ENCODE measurements around the gene SSB.

DNA sequence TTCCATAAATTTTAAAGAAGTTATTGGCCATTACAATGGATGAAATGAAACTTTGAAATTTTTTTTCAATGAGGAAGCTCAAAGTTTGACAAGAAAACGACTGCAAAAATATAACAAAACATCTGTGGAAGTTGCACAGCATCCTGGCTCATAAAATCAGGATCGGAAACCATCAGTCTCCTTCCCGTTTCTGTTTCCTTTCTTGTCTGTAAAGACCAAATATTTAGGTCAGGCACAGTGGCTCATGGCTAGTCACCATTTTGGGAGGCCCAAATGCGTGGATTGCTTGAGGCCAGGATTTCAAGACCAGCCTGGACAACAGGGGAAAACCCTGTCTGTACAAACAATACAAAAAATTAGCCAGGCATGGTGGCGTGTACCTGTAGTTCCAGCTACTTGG, 27.6 kb upstream of the SSB start:
- TF ChIP-seq, protein P1, sequence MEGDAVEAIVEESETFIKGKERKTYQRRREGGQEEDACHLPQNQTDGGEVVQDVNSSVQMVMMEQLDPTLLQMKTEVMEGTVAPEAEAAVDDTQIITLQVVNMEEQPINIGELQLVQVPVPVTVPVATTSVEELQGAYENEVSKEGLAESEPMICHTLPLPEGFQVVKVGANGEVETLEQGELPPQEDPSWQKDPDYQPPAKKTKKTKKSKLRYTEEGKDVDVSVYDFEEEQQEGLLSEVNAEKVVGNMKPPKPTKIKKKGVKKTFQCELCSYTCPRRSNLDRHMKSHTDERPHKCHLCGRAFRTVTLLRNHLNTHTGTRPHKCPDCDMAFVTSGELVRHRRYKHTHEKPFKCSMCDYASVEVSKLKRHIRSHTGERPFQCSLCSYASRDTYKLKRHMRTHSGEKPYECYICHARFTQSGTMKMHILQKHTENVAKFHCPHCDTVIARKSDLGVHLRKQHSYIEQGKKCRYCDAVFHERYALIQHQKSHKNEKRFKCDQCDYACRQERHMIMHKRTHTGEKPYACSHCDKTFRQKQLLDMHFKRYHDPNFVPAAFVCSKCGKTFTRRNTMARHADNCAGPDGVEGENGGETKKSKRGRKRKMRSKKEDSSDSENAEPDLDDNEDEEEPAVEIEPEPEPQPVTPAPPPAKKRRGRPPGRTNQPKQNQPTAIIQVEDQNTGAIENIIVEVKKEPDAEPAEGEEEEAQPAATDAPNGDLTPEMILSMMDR (conservative IDR thresholded peaks at IDR 0.05): no peak
- no peak for TF ChIP-seq ZFX (IDR thresholded peaks at IDR 0.05)
